GM03348 (cell line): Measurements from ENCODE around the gene UNCX.

Experiments
- DNase-seq: peaks from one replicate; pipeline ENCODE4 v3.0.0; 2012; ENCODE audit warnings: low spot score

UNCX gene

DNA sequence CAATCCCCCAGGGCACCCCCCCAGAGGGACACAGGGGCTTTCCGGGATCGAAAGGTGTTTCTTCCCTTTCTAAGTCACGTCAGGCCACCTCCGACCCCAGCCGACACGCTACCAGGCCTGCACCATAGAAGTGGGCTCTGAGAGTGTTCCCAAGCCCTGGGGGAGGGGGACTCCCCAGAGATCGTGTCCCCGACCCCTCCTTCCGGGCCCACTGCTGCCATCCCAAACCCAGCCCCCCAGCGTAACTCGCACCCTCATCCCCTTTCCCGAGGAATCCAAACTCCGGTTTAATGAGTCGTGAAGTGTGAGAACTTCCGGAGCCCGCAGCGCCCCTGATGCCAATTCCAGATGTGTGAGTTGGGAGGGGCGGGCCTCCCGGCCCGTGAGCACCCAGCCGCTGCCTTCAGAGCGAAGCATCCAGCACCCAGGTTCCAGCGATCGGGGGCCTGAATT, 11.3 kb downstream of the UNCX start:
- DNase-seq, result no peak

GRCh38 chr7:1244700-1245523, 12.2 kb downstream of the UNCX start:
- DNase-seq, result no peak

- no peak for DNase-seq
These were observed 12.9 kb downstream of the UNCX start for GRCh38 chr7:1245524-1246050.

GRCh38 chr7:1246160-1246870, 13.6 kb downstream of the UNCX start:
- no peak for DNase-seq

GRCh38 chr7:1246871-1247526, 14.3 kb downstream of the UNCX start:
- no peak for DNase-seq

GRCh38 chr7:1247527-1248041, 14.9 kb downstream of the UNCX start:
- DNase-seq, result no peak

GRCh38 chr7:1248143-1248915, 15.7 kb downstream of the UNCX start:
- DNase-seq, result no peak

DNA sequence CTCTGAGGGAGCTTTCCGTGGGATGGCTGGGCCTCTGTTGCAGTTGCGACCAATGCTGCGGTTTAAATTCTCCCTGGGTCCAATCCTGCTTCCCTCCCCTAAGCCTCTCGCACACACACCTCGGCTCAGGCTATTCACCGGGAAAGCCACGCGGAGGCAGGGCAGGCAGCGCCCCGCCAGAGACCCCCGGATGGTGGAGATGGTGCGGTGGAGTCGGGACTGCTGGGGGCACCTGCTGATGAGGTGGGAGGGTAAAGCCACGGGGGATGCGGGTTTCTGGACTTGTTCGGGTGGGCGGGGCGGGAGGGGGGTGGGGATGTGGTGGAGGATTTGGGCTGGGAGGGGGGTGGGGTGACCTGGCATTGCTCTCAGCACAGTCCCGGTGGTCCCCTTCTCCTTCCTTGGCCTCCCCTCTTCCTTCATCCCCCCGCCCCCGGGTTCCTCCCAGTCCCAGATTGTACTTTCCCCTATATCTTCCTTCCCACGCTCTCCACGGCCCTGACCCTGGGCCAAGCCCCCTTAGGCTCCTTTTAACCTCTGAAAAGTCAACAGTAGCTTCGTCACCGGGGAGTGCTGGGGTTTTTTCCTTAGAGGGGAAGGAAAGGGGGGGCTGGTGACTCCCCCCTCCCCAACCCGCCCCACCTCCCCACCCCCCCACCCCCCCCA, 16.4 kb downstream of the UNCX start:
- no peak for DNase-seq

- DNase-seq, result no peak
These were observed 17.1 kb downstream of the UNCX start for GRCh38 chr7:1249731-1250130.

DNA sequence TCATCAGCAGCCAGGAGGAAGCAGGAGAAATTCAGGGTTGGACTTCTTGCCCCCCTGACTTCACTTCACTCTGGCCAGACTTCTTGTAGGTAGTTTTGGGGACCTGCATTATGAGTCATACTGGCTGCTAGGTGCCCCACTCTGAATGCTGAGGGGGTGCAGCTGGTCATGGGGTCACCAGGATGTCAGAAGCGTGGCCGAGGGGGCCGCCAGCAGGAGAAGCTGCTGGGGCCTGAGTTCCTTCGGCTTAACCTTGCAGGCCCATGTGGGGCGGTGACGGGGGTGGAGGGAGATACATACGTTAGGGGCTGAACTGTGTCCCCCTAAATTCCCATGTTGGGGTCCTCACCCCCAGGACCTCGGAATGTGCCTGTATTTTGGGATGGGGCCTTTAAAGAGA, 18.2 kb downstream of the UNCX start:
- DNase-seq, result no peak

DNA sequence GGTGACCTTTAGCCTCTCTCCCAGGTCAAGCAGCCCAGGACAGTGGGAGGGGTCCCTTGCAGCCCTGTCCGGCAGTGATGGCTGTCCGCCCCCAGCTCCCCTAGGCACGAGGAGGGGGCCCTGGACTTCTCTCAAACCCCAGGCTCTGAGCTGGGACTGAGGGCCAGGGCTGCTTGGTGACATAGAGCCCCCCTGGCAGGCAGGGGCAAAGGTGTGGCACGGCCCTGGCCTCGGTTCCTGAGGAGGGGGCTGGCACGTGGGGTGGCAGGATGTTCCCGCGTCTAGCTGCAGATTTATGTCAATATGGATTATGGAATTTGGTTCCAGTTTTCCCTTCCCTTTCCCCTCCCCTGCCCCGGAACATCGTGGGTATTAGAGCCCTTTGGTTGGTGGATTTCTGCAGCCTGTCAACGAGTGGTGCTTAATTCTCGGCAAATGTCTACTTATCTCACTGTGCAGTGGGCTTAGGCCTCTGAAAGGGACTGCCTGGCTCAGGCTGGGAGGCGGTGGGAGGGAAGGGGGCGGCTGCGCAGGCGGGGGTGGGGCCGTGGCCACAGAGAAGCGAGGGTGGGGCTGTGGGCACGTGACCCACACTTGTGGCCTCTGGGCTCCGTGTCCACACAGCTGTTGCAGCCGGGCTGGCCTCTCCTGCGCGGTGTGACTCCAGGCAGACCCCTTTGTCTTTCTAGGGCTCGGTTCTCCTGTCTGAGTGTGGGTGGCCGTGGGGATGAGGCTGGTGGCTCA, 19.3 kb downstream of the UNCX start:
- DNase-seq, result no peak

DNA sequence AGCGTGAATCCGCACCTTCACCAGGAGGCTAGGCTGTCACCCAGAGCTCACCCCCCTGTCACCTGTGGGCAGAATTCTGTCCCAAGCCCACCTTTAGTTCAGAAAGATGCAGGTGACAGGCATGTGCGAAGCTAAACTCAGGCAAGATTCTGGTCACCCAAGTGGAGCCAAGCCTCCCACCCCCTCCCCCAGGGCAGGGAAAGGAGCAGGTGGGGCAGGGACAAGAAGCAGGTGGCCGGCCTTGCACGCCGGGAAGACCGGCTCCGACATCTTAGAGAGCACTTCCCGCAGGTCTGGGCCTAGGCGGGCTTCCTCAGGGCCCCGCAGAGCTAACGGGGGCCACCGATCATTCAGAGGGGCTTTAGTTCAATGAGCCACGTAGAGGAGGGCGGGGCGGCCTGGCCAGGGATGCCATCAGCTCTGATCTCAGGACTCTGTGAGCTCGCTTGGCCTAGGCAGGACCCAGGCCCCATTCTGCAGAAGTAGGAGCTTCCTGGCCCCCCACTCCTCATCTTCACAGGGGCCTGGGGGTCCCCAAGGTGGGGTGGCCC, 19.9 kb downstream of the UNCX start:
- DNase-seq, result no peak

GRCh38 chr7:1253681-1254181, 21.1 kb downstream of the UNCX start:
- DNase-seq, result no peak

DNA sequence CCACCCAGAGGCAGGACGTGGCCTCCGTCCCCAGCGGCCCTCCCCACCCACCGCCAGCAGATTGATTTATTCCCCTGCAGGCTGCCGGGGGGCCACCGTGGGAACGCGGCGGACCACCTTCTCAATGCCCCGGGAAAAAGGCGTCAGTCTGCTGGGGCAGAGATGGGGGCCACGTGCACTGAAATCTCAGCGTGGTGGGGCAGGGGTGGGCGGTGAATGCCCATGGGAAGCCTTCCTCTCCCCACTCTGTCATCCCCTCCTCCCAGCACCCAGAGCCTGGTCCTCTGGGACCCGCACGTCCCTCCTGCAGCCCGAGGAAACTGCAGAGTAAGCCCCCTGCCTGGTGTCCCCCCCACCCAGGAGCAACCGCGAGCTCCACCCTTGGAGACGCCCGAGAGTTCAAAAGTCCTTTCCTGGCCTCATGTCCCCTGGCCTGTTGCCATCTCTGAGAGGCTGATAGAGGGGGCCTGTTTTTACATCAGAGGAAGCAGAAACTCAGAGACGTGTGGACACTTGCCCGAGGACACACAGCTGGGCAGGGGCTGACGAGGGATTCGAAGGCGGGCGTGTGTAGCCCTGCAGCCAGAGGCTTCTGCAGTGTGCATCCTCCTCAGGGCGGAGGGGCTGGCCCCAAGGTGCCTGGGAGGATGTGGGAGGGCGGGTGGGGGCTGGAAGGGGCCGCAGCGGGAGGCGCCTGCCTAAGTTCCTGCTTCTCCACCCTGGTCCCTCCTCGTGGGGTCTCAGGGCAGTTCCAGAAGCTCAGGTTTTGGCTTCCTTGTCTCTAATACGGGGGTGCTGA, 21.8 kb downstream of the UNCX start:
- no peak for DNase-seq

DNA sequence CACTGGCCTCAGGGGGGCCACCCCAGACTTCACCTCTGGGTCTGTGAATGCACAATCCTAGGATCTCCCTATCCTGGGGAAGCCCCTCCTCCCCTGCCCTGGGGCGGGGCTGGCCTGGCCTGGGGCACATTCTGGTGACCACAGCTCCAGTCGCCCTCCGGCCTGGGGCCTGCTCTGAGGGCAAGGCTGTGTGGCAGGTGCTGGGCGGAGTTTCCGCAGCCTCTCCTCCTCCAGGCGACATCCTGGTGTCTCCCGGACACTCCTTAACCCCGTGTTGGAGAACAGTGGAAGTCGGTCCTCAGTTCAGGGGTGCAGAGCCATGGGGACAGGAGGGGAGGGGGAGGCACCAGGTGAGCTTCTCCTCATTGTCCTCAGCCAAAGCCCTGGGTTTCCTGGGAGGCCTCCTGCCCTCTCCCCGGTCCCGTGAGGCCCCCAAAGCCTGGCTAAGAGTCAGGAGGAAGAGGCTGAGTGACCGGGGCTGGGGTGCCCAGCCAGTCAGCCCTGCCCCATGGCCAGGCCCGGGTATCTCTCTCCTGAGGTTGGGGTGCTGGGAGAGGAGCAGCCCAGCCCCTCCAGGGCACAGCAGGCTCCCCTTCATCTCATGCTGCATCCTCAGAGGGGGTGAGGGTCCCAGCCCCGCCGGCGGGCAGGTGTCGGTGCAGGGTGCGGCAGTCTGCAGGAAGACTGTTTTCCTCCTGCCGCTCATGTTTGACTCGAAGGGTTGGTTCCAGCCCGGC, 22.6 kb downstream of the UNCX start:
- no peak for DNase-seq

- no peak for DNase-seq
These were observed 23.2 kb downstream of the UNCX start for GRCh38 chr7:1255817-1256340.

DNA sequence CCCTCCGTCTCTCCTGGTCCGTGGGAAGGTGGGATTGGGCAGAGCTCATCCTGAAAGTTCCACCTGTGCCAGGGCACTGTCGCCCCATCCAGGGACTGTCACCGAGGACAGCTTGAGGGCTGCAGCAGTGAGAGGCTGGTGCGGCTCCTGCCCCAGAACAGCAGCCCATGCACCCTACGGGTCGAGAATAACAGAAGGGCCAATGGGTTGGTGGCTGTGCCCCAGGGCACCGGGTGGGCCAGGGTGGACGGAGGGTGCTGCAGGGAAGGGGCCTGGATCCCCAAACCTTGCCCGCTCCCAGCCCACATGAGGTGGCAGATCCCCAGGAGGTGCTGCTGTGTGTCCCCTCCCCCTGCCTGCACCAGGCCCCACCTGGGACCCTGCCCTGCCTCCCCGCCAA, 23.9 kb downstream of the UNCX start:
- DNase-seq, result no peak

- DNase-seq, result no peak
These were observed 24.5 kb downstream of the UNCX start for GRCh38 chr7:1257221-1257620.
